Suprapubic skin (tissue), 4 donors: Measurements from ENCODE around the gene EIF4G3. TPM values are rescaled to one million over a fixed set of nuclear protein-coding genes. Genes with fewer than 3 reads are reported as not detected.

Experiments used
- DNase-seq, 2 donors: peaks; one replicate each; pipeline ENCODE4 v3.0.0-alpha.2; 2019; ENCODE audit warnings: low spot score in 2 of 2
- H3K27ac ChIP-seq: fragments of 200-600 bp; sonication (generic); one replicate; pipeline ENCODE4 v1.5.1; 2019
- H3K27me3 ChIP-seq: fragments of 200-600 bp; sonication (generic); one replicate; pipeline ENCODE4 v1.5.1; 2019
- H3K36me3 ChIP-seq: fragments of 200-600 bp; sonication (generic); one replicate; pipeline ENCODE4 v1.5.1; 2019
- H3K4me1 ChIP-seq: fragments of 200-600 bp; sonication (generic); one replicate; pipeline ENCODE4 v1.5.1; 2019
- H3K4me3 ChIP-seq: fragments of 200-600 bp; sonication (generic); one replicate; pipeline ENCODE4 v1.5.1; 2019; ENCODE audit warnings: mild to moderate bottlenecking
- H3K9me3 ChIP-seq: fragments of 200-600 bp; sonication (generic); one replicate; pipeline ENCODE4 v1.5.1; 2019
- EP300 ChIP-seq: sonication (generic); formaldehyde crosslinking; IDR thresholded peaks from one replicate; pipeline ENCODE4 v1.6.1; 2017; ENCODE audit warnings: antibody characterized with exemption
- POLR2A ChIP-seq, 2 donors: fragments of 450-650 bp; IDR thresholded peaks; one replicate each; pipeline ENCODE4 v1.6.1; 2017; ENCODE audit warnings: antibody characterized with exemption in 2 of 2, mild to moderate bottlenecking in 2 of 2, moderate library complexity in 2 of 2
- POLR2AphosphoS5 ChIP-seq, 3 donors: sonication (generic); formaldehyde crosslinking; IDR thresholded peaks; one replicate each; pipeline ENCODE4 v1.6.1; 2017; ENCODE audit warnings: antibody characterized with exemption in 3 of 3
- WGBS: methylation state at CpG from one replicate; pipeline ENCODE4 v1.1.5; 2018; 5-methylcytosine and 5-hydroxymethylcytosine counted together
- total RNA-seq, 4 donors: library from RNA; depleted of rRNA; stranded (reverse); fragments of >200 nt; gene quantifications; one replicate each; pipeline ENCODE4 v1.1.0, GENCODE V29; 2016
- TF ChIP-seq, protein P1 (sequence below), 2 donors: fragments of 200-600 bp in 1 of 2; fragments of 450-650 bp in 1 of 2; sonication (generic) in 1 of 2; IDR thresholded peaks; one replicate each; pipeline ENCODE4 v1.5.1; 2016 to 2019; ENCODE audit warnings: antibody characterized with exemption in 2 of 2, mild to moderate bottlenecking in 1 of 2, moderate library complexity in 1 of 2

Gene EIF4G3
- total RNA-seq, 4 donors from 2014 or later: 32.9 to 40.6 (median 39.5) TPM

DNA sequence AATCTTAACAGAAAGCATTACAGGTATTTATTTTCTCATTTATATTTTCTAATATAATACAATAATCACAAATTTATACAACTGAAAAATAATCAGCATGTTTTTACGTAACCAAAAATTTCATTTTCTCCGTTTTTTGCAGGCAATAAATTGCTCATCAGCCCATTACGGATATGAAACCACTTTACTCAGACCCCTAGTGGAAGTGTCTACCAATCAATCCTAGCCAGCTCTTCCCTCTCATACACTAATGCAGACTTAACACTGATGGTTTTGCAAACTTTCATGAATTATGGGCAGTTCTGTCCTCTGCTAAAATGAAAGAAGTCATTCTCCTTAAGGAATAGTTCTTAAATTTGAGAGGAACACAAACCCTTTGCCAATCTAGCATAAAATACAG, 124.7 kb downstream of the EIF4G3 start:
- 83% methylated on average over 3 of the region's 3 CpGs for WGBS
- Histone ChIP-seq H3K27me3 (no peaks in the 10 kb centered on the region), H3K4me1 (no peaks in the 10 kb centered on the region), H3K4me3 (no peak overlapping the region), H3K36me3 (peaks cover 4% of the 10 kb centered on the region), H3K27ac (no peak overlapping the region), H3K9me3 (no peaks in the 10 kb centered on the region)
- TF ChIP-seq EP300 (no peak), POLR2AphosphoS5 (IDR thresholded peaks at IDR 0.05) (no peak), POLR2A (IDR thresholded peaks at IDR 0.05) (no peak)
- TF ChIP-seq, protein P1, sequence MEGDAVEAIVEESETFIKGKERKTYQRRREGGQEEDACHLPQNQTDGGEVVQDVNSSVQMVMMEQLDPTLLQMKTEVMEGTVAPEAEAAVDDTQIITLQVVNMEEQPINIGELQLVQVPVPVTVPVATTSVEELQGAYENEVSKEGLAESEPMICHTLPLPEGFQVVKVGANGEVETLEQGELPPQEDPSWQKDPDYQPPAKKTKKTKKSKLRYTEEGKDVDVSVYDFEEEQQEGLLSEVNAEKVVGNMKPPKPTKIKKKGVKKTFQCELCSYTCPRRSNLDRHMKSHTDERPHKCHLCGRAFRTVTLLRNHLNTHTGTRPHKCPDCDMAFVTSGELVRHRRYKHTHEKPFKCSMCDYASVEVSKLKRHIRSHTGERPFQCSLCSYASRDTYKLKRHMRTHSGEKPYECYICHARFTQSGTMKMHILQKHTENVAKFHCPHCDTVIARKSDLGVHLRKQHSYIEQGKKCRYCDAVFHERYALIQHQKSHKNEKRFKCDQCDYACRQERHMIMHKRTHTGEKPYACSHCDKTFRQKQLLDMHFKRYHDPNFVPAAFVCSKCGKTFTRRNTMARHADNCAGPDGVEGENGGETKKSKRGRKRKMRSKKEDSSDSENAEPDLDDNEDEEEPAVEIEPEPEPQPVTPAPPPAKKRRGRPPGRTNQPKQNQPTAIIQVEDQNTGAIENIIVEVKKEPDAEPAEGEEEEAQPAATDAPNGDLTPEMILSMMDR (IDR thresholded peaks at IDR 0.05): no peak
- no peak for DNase-seq

DNA sequence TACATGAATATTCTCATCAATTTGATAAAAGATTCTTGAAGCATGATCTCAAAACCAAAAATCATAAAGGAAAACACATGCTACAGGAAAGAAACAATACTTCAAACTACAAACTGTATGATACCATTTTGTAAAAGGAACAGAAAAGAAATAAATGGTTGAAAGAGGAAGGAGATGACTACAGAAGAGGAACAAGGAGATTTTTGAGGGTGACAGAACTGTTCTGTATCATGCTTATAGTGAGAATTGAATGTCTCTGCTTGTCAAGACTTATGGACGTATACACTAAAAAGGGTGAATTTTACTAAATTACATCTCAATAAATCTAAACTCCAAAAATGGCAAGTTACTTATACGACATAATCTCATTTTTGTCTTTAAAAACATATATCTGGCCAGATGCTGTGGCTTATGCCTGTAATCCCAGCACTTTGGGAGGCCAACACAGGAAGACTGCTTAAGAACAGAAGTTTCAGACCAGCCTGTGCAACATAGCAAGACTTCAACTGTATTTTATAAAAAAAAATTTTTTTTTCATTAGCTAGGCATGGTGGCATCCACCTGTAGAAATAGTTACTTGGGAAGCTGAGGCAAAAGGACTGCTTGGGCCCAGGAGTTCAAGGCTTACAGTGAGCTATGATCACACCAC, 125.4 kb downstream of the EIF4G3 start:
- Histone ChIP-seq H3K36me3 (peaks cover 4% of the 10 kb centered on the region), H3K27me3 (no peaks in the 10 kb centered on the region), H3K27ac (no peak overlapping the region), H3K9me3 (no peaks in the 10 kb centered on the region), H3K4me3 (no peak overlapping the region), H3K4me1 (no peaks in the 10 kb centered on the region)
- WGBS: 83% methylated on average over 2 of the region's 2 CpGs
- TF ChIP-seq EP300: no peak
- no peak for TF ChIP-seq POLR2A (IDR thresholded peaks at IDR 0.05)
- DNase-seq: no peak

DNA sequence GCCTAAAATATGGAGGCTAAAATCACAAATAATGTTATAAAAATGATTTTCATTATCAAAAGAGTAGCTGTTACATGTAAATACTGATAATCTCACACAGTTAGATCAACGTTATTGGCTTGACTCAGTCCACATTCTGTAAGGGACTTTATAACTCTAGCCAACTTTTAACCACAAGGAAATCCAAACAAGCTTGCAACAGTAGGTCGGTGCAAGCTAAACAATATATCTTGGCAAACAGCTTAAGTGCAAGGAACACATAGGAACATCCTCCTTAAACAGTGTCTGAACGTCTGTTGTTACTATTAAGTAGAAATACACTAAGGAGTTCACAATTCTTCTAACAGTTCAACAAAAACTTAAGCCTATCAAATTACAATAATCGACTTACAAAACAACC, 126.7 kb downstream of the EIF4G3 start:
- no peaks in the 10 kb centered on the region for H3K4me1 ChIP-seq
- DNase-seq: no peak
- TF ChIP-seq, protein P1 (IDR thresholded peaks at IDR 0.05): no peak
- H3K36me3 ChIP-seq: peaks cover 4% of the 10 kb centered on the region
- no peak overlapping the region for H3K4me3 ChIP-seq
- no peak overlapping the region for H3K27ac ChIP-seq
- 63% methylated on average over 4 of the region's 4 CpGs for WGBS
- H3K27me3 ChIP-seq: no peaks in the 10 kb centered on the region
- H3K9me3 ChIP-seq: no peaks in the 10 kb centered on the region

DNA sequence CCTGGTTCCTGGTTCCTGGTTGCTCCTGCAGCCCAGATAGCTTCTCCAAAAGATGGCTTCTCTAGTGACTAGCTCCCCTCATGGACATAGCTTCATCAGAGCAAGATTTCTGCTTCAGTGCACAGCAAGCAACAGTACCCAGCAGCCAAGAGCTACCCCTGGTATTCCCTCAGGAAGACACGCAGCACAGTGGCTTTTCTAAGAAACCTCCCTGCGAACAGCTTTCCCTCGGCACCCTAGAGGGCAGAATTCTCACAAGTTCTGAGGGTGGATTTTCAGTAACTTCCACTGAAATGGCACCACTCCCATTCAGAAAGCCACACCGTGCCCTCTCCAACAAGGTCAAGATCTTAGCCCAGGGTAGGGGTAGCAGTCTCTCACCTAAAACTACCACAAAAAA, 128.2 kb downstream of the EIF4G3 start:
- H3K27me3 ChIP-seq: no peaks in the 10 kb centered on the region
- peaks cover 4% of the 10 kb centered on the region for H3K36me3 ChIP-seq
- DNase-seq: no peak
- H3K4me1 ChIP-seq: no peaks in the 10 kb centered on the region
- H3K27ac ChIP-seq: no peak overlapping the region
- 97% methylated on average over 4 of the region's 4 CpGs for WGBS
- TF ChIP-seq POLR2A (IDR thresholded peaks at IDR 0.05): no peak
- no peak for TF ChIP-seq EP300
- TF ChIP-seq, protein P1 (IDR thresholded peaks at IDR 0.05): no peak
- no peak for TF ChIP-seq POLR2AphosphoS5 (IDR thresholded peaks at IDR 0.05)
- no peaks in the 10 kb centered on the region for H3K9me3 ChIP-seq
- no peak overlapping the region for H3K4me3 ChIP-seq

DNA sequence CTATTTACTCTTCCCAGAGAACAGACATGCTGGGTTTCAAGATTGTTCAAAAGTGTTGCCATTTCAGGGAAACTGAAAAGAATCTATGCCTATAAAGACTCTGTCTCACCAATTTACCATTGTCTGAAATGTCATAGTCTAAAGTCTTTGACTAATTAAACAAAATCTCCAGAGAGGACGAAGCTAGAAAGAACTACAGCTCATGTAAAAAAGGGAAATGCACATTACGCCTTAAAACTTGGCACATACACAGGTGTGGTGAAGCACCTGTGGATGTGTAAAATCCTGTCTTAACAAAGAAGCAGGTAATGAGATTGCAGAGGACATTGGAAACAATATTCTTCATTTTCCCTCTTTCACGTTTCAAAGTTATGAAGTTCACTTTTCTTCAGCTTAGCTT, 130.6 kb downstream of the EIF4G3 start:
- no peak overlapping the region for H3K4me3 ChIP-seq

More for the DNA sequence above, 130.6 kb downstream of the EIF4G3 start:
- TF ChIP-seq POLR2A (IDR thresholded peaks at IDR 0.05) (no peak), POLR2AphosphoS5 (IDR thresholded peaks at IDR 0.05) (no peak), EP300 (no peak)
- TF ChIP-seq, protein P1 (IDR thresholded peaks at IDR 0.05): no peak
- Histone ChIP-seq H3K27ac (no peak overlapping the region), H3K36me3 (peaks cover 4% of the 10 kb centered on the region), H3K4me1 (no peaks in the 10 kb centered on the region), H3K9me3 (no peaks in the 10 kb centered on the region), H3K27me3 (no peaks in the 10 kb centered on the region)
- 75% methylated on average over 3 of the region's 3 CpGs for WGBS
- no peak for DNase-seq
